Calu3 (cell line): ENCODE measurements around the gene SNTG2. TPM values are rescaled to one million over a fixed set of nuclear protein-coding genes. Genes with fewer than 3 reads are reported as not detected.

Experiments
- BruUV-seq: library from RNA; stranded (reverse); fragments of 400-500 nt; replicated peaks from 2 replicates; lab custom pipeline; 2021; lab: Mats Ljungman, UMichigan
- CTCF ChIA-PET: fragments of 300-600 bp; sonication (Branson Sonifier 250); formaldehyde crosslinking; loops from one replicate; lab custom pipeline; 2022; ENCODE audit warnings: antibody characterized with exemption; lab: Charles Lee
- DNase-seq: peaks from one replicate; pipeline ENCODE4 v3.0.0; 2022
- H3K27ac Mint-ChIP-seq: one replicate; pipeline ENCODE4 v1.8.0; 2022; ENCODE audit warnings: mixed read lengths; ENCODE audit not compliant: unreplicated experiment
- H3K27me3 Mint-ChIP-seq: one replicate; pipeline ENCODE4 v1.8.0; 2022; ENCODE audit warnings: mixed read lengths; ENCODE audit not compliant: unreplicated experiment
- H3K36me3 Mint-ChIP-seq: one replicate; pipeline ENCODE4 v1.8.0; 2022; ENCODE audit warnings: mild to moderate bottlenecking, moderate library complexity, mixed read lengths; ENCODE audit not compliant: insufficient read depth, unreplicated experiment
- H3K4me1 Mint-ChIP-seq: one replicate; pipeline ENCODE4 v1.8.0; 2022; ENCODE audit warnings: mild to moderate bottlenecking, low read depth, mixed read lengths; ENCODE audit not compliant: unreplicated experiment
- H3K4me3 Mint-ChIP-seq: one replicate; pipeline ENCODE4 v1.8.0; 2022; ENCODE audit warnings: mild to moderate bottlenecking, low read depth, moderate library complexity, mixed read lengths; ENCODE audit not compliant: unreplicated experiment
- H3K9me3 Mint-ChIP-seq: one replicate; pipeline ENCODE4 v1.8.0; 2022; ENCODE audit warnings: low read depth, mixed read lengths; ENCODE audit not compliant: unreplicated experiment
- intact Hi-C: fragments of 100-400 bp; cut with micrococcal nuclease; formaldehyde crosslinking; loops from one replicate; pipeline ENCODE4 v1.10.0; 2022; ENCODE audit not compliant: unreplicated experiment
- total RNA-seq: library from RNA; stranded (reverse); gene quantifications from 2 replicates; pipeline ENCODE4 v1.2.3, GENCODE V29; 2022
- TF ChIP-seq, protein P1 (sequence below): fragments of 200-600 bp; IDR thresholded peaks from one replicate; pipeline ENCODE4 v1.8.0; 2022; ENCODE audit warnings: antibody characterized with exemption; ENCODE audit not compliant: unreplicated experiment

SNTG2 gene
- total RNA-seq, 1 experiment from 2014 or later: not detected

DNA sequence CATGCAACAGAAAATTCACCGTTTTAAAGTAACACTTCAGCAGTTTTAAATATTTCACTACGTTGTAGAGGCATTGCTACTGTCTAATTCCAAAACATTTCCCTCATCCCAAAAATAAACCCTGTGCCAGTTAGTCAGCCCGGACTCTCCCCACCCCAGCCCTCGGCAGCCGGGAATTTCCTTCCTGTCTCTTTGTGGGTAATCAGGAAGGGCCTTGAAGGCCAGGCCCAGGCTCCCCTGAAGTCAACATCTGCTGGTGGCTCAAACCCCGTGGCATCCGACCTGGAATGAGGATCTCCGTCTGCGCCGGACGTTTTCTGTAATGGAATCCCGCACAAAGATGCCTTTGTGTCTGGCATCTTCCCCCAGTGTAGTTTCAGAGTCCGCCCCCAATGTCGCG lies 219.6 kb downstream of the SNTG2 start:
- Mint-ChIP-seq H3K9me3 (peaks cover 16% of the 10 kb centered on the region), H3K27ac (no peak overlapping the region), H3K4me1 (no peaks in the 10 kb centered on the region), H3K27me3 (no peaks in the 10 kb centered on the region), H3K36me3 (no peaks in the 10 kb centered on the region), H3K4me3 (no peak overlapping the region)
- no peak for DNase-seq
- CTCF ChIA-PET: no interaction called here
- TF ChIP-seq, protein P1, sequence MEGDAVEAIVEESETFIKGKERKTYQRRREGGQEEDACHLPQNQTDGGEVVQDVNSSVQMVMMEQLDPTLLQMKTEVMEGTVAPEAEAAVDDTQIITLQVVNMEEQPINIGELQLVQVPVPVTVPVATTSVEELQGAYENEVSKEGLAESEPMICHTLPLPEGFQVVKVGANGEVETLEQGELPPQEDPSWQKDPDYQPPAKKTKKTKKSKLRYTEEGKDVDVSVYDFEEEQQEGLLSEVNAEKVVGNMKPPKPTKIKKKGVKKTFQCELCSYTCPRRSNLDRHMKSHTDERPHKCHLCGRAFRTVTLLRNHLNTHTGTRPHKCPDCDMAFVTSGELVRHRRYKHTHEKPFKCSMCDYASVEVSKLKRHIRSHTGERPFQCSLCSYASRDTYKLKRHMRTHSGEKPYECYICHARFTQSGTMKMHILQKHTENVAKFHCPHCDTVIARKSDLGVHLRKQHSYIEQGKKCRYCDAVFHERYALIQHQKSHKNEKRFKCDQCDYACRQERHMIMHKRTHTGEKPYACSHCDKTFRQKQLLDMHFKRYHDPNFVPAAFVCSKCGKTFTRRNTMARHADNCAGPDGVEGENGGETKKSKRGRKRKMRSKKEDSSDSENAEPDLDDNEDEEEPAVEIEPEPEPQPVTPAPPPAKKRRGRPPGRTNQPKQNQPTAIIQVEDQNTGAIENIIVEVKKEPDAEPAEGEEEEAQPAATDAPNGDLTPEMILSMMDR: no peak
- no TSS peak for BruUV-seq
- intact Hi-C loops: no loop called here

DNA sequence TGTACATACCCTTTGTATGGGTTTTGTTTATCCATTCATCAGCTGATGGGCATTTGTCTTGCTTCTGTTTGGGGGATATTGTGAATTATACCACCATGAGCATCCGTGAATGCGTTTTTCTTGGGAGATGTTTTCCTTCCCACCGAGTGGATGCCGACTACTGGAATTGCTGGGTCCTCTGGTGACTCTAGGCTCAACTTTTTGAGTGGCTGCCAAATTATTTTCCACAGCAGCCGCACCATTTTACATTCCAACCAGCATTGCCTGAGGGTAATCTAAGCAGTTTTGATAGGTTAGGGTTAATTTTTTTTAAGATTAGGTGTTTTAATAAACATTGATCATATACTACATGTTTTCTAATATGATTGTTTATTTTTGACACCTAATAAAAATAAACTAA lies 220.1 kb downstream of the SNTG2 start:
- BruUV-seq: no TSS peak
- H3K9me3 Mint-ChIP-seq: peaks cover 18% of the 10 kb centered on the region
- DNase-seq: no peak
- H3K36me3 Mint-ChIP-seq: no peaks in the 10 kb centered on the region
- intact Hi-C loops: no loop called here
- no peak overlapping the region for H3K27ac Mint-ChIP-seq
- TF ChIP-seq, protein P1: no peak
- no peak overlapping the region for H3K4me3 Mint-ChIP-seq
- no peaks in the 10 kb centered on the region for H3K27me3 Mint-ChIP-seq
- no peaks in the 10 kb centered on the region for H3K4me1 Mint-ChIP-seq
- CTCF ChIA-PET: no interaction called here

DNA sequence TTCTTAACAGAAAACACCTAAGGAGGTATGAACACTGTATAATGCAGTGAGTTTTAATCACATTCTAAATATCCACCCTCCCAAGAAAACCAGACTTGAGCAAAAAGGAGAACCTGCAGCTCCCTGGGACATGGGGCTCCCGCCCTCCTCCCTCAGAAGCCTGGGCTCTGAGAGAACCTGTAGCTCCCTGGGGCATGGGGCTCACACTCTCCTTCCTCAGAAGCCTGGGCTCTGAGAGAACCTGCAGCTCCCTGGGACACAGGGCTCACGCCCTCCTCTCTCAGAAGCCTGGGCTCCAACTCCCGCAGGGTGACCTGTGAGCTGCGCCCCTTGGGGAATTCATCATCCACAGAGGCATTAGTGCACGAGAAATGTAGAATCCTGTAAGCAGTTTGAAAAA lies 222.9 kb downstream of the SNTG2 start:
- intact Hi-C loops: no loop called here
- no peaks in the 10 kb centered on the region for H3K4me1 Mint-ChIP-seq
- H3K36me3 Mint-ChIP-seq: no peaks in the 10 kb centered on the region
- H3K4me3 Mint-ChIP-seq: no peak overlapping the region
- no peak overlapping the region for H3K27ac Mint-ChIP-seq
- BruUV-seq: no TSS peak
- TF ChIP-seq, protein P1: no peak
- CTCF ChIA-PET: no interaction called here
- H3K9me3 Mint-ChIP-seq: peaks cover 15% of the 10 kb centered on the region
- DNase-seq: no peak
- no peaks in the 10 kb centered on the region for H3K27me3 Mint-ChIP-seq

DNA sequence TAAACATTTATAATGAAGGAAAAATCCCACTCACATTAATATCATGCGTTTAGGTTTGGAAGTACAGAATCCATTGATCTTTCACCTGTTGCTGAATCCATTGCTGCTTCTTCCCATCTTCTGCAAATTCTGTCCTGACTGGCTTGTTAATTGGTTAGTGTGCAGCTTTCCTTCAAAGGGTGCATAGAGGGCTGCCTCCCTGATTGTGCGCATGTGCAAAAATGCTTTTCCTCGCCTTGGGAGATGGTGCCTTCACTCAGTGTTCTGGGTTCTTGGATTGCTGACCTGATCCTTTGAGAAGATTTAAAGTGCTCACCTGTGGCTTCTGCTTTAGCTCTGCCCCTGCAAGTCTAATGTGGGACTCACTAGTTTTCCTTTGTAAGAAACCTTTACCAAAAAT lies 231.2 kb downstream of the SNTG2 start:
- H3K27ac Mint-ChIP-seq: no peak overlapping the region
- no peak overlapping the region for H3K4me3 Mint-ChIP-seq
- H3K27me3 Mint-ChIP-seq: no peaks in the 10 kb centered on the region
- no peak for DNase-seq
- CTCF ChIA-PET: no interaction called here
- intact Hi-C loops: no loop called here
- BruUV-seq: no TSS peak
- H3K4me1 Mint-ChIP-seq: no peaks in the 10 kb centered on the region
- no peaks in the 10 kb centered on the region for H3K36me3 Mint-ChIP-seq
- TF ChIP-seq, protein P1: no peak
- peaks cover 15% of the 10 kb centered on the region for H3K9me3 Mint-ChIP-seq
